A549 (cell line): Measurements from ENCODE around the gene PAFAH2. TPM values are rescaled to one million over a fixed set of nuclear protein-coding genes. Genes with fewer than 3 reads are reported as not detected.
A peak's percentile ranks its signal among the peaks of the same experiment; 100 is the strongest.

Experiments used
- ATAC-seq, 2 experiments: fragments of 200-7000 bp in 1 of 2; fragments of >200 bp in 1 of 2; cut with Nextera tagmentation in 1 of 2; cut with Tn5 transposase in 1 of 2; 3 replicates each; pipeline versions ENCODE4 v1.8.0 to v1.9.1; 2018 to 2020; ENCODE audit warnings: mild to moderate bottlenecking in 1 of 2, moderate library complexity in 1 of 2
- CTCF ChIA-PET: fragments of 300-600 bp; sonication (Branson Sonifier 250); formaldehyde crosslinking; extraction: SDS; loops from one replicate; lab custom pipeline; 2021; ENCODE audit warnings: antibody characterized with exemption, inconsistent platforms; lab: Yijun Ruan, JAX
- POLR2A ChIA-PET: fragments of 350-600 bp; formaldehyde crosslinking; extraction: SDS; loops from one replicate; lab custom pipeline; 2021; ENCODE audit warnings: antibody characterized with exemption, inconsistent platforms; lab: Yijun Ruan, JAX
- DNase-seq, 2 experiments: peaks; one replicate each; pipeline versions ENCODE4 v3.0.0 to v3.0.0-alpha.2; 2011 to 2016; ENCODE audit warnings: low read depth in 1 of 2, low spot score in 1 of 2
- FAIRE-seq: peaks from 2 replicates; lab custom pipeline; 2011; peaks lifted over from hg19 to GRCh38; lab: Jason Lieb, UNC
- H3K27ac ChIP-seq, 2 experiments: fragments of >200 bp; sonication (Bioruptor Twin); formaldehyde crosslinking; 3 replicates each; pipeline ENCODE4 v1.5.1; 2016 to 2017
- H3K4me1 ChIP-seq: fragments of >200 bp; sonication (Bioruptor Twin); formaldehyde crosslinking; 3 replicates; pipeline ENCODE4 v1.6.1; 2016
- H3K4me2 ChIP-seq: fragments of >200 bp; sonication (Bioruptor Twin); formaldehyde crosslinking; 3 replicates; pipeline ENCODE4 v1.6.1; 2016
- H3K4me3 ChIP-seq: fragments of >200 bp; sonication (Bioruptor Twin); formaldehyde crosslinking; 3 replicates; pipeline ENCODE4 v1.5.1; 2016
- H3K9me3 ChIP-seq: fragments of >200 bp; sonication (Bioruptor Twin); formaldehyde crosslinking; 3 replicates; pipeline ENCODE4 v1.6.1; 2016
- CEBPB ChIP-seq, 2 experiments: fragments of >200 bp in 1 of 2; sonication (Bioruptor Twin) in 1 of 2; formaldehyde crosslinking in 1 of 2; IDR thresholded peaks; 2 replicates each; pipeline ENCODE4 v1.6.1; 2012 to 2016
- CTCF ChIP-seq: fragments of >200 bp; sonication (Bioruptor Twin); formaldehyde crosslinking; IDR thresholded peaks from 3 replicates; pipeline ENCODE4 v1.5.1; 2016
- E2F6 ChIP-seq: IDR thresholded peaks from 2 replicates; pipeline ENCODE4 v1.6.1; 2012; ENCODE audit warnings: low read depth, borderline replicate concordance
- EHF ChIP-seq: fragments of 250-450 bp; sonication (Bioruptor Pico); IDR thresholded peaks from 2 replicates; pipeline ENCODE4 v1.5.0; 2020; ENCODE audit warnings: mild to moderate bottlenecking
- ELK1 ChIP-seq: fragments of 150-350 bp; IDR thresholded peaks from 2 replicates; pipeline ENCODE4 v1.6.1; 2014; ENCODE audit warnings: low read depth, mild to moderate bottlenecking, low read length
- HES2 ChIP-seq: fragments of >200 bp; sonication (Bioruptor Twin); formaldehyde crosslinking; IDR thresholded peaks from 2 replicates; pipeline ENCODE4 v1.6.1; 2016
- HEYL ChIP-seq: fragments of 250-450 bp; sonication (Bioruptor Pico); IDR thresholded peaks from 2 replicates; pipeline ENCODE4 v1.8.0; 2021; ENCODE audit warnings: mild to moderate bottlenecking, moderate library complexity
- KDM1A ChIP-seq: fragments of 200-600 bp; sonication (generic); IDR thresholded peaks from 2 replicates; pipeline ENCODE4 v1.6.1; 2016; ENCODE audit warnings: low read depth, mild to moderate bottlenecking
- KDM5A ChIP-seq: fragments of 200-600 bp; sonication (generic); IDR thresholded peaks from 2 replicates; pipeline ENCODE4 v1.6.1; 2016; ENCODE audit warnings: antibody characterized with exemption, mild to moderate bottlenecking
- MAFK ChIP-seq: fragments of 450-650 bp; IDR thresholded peaks from 2 replicates; pipeline ENCODE4 v1.6.1; 2014; ENCODE audit not compliant: partially characterized antibody
- MAX ChIP-seq: IDR thresholded peaks from 2 replicates; pipeline ENCODE4 v1.6.1; 2012
- MYC ChIP-seq: IDR thresholded peaks from 2 replicates; pipeline ENCODE4 v1.6.1; 2012; ENCODE audit warnings: mild to moderate bottlenecking, inconsistent platforms, low read length, improper control_type of control experiment, borderline replicate concordance
- PBX3 ChIP-seq: IDR thresholded peaks from 2 replicates; pipeline ENCODE4 v1.6.1; 2012
- REST ChIP-seq: fragments of 200-600 bp; sonication (generic); IDR thresholded peaks from 2 replicates; pipeline ENCODE4 v1.6.1; 2016; ENCODE audit warnings: antibody characterized with exemption, mild to moderate bottlenecking, moderate library complexity
- RFX5 ChIP-seq: fragments of 450-650 bp; IDR thresholded peaks from 2 replicates; pipeline ENCODE4 v1.7.1; 2014; ENCODE audit warnings: antibody characterized with exemption, mild to moderate bottlenecking, moderate library complexity
- RNF2 ChIP-seq: fragments of 200-600 bp; sonication (generic); IDR thresholded peaks from 2 replicates; pipeline ENCODE4 v1.6.1; 2016; ENCODE audit warnings: low read depth, mild to moderate bottlenecking, antibody characterized with exemption, moderate library complexity, borderline replicate concordance
- WGBS: methylation state at CpG from one replicate; pipeline ENCODE4 v1.1.6; 2017; ENCODE audit errors: missing lambda C conversion rate; 5-methylcytosine and 5-hydroxymethylcytosine counted together
- polyA plus RNA-seq, 4 experiments: library from polyadenylated mRNA; depleted of rRNA in 3 of 4; stranded (reverse); fragments of >200 nt; fragmentation: RNase III in 1 of 4; extraction: RNeasy Plus Mini Kit Qiagen cat#74134 plus additional on column Dnase treatment in 1 of 4; gene quantifications; 2 replicates in 3 of 4; 3 replicates in 1 of 4; pipeline ENCODE4 v1.2.3, GENCODE V29; 2011 to 2017

PAFAH2 gene
- polyA plus RNA-seq, 2 of the 4 experiments (the other 2 are of a cell fraction): 6.3 to 13.7 TPM

GRCh38 chr1:26046246-26047095 lies 48.6 kb upstream of the PAFAH2 start:
- CTCF ChIA-PET: interaction anchor here (0.6 to 1.3 kb wide), 4 partner anchors 11 to 109 kb away, joined by 3 read pairs; no protein-coding TSS in a partner anchor
- Histone ChIP-seq H3K4me2 (peak overlapping the region; percentile 84), H3K9me3 (no peaks in the 10 kb centered on the region), H3K4me1 (peaks cover 4% of the 10 kb centered on the region; the same call in 1 of the 3 replicates), H3K27ac (no peak overlapping the region), H3K4me3 (peak overlapping the region; percentile 38)
- FAIRE-seq (no peak), ATAC-seq (peak in 1 of 2 experiments; percentile 39; a peak in 3 of 6 replicates), DNase-seq (no peak)
- POLR2A ChIA-PET: no interaction called here
- WGBS: 0% methylated on average over 5 of the region's 57 CpGs
- TF ChIP-seq REST (no peak), CTCF (no peak), KDM1A (no peak), CEBPB (IDR thresholded peaks at IDR 0.05) (no peak), RNF2 (no peak), HES2 (no peak), HEYL (no peak), EHF (CRISPR knock-in tag) (no peak), RFX5 (no peak), MAFK (no peak), MYC (no peak), ELK1 (no peak), MAX (no peak), E2F6 (no peak), PBX3 (no peak), KDM5A (no peak)
